Trophoblast cell (in vitro differentiated cells and primary cell): ENCODE results near the gene MS4A10.

Source experiments
- DNase-seq, 2 donors: peaks; one replicate each; pipeline ENCODE4 v3.0.0-alpha.2; 2016
- H2AFZ ChIP-seq: 2 replicates; pipeline ENCODE4 v1.6.1; 2013; ENCODE audit warnings: low read length, moderate library complexity, mild to moderate bottlenecking; ENCODE audit not compliant: insufficient read depth, poor library complexity
- H2AK5ac ChIP-seq: 2 replicates; pipeline ENCODE4 v1.6.1; 2013; ENCODE audit warnings: mild to moderate bottlenecking, low read length
- H2BK120ac ChIP-seq: 2 replicates; pipeline ENCODE4 v1.6.1; 2013; ENCODE audit warnings: low read length, mild to moderate bottlenecking, moderate library complexity; ENCODE audit not compliant: insufficient read depth, poor library complexity
- H2BK12ac ChIP-seq: 2 replicates; pipeline ENCODE4 v1.6.1; 2013; ENCODE audit warnings: mild to moderate bottlenecking, low read length, moderate library complexity
- H2BK5ac ChIP-seq: 2 replicates; pipeline ENCODE4 v1.6.1; 2013; ENCODE audit warnings: low read length, low read depth, moderate library complexity, mild to moderate bottlenecking; ENCODE audit not compliant: poor library complexity
- H3K14ac ChIP-seq: 2 replicates; pipeline ENCODE4 v1.6.1; 2013; ENCODE audit warnings: mild to moderate bottlenecking, low read length
- H3K18ac ChIP-seq: 2 replicates; pipeline ENCODE4 v1.6.1; 2013; ENCODE audit warnings: mild to moderate bottlenecking, low read length
- H3K23ac ChIP-seq: 2 replicates; pipeline ENCODE4 v1.6.1; 2013; ENCODE audit warnings: low read length
- H3K27ac ChIP-seq: 2 replicates; pipeline ENCODE4 v1.5.1; 2013; ENCODE audit warnings: low read depth, mild to moderate bottlenecking, inconsistent platforms, low read length, moderate library complexity
- H3K27me3 ChIP-seq: 2 replicates; pipeline ENCODE4 v1.6.1; 2013; ENCODE audit warnings: inconsistent platforms, mild to moderate bottlenecking, low read length, moderate library complexity; ENCODE audit not compliant: insufficient read depth
- H3K36me3 ChIP-seq, 2 experiments: 1 replicate in 1 of 2; 2 replicates in 1 of 2; pipeline ENCODE4 v1.6.1; 2013; ENCODE audit warnings: low read length in 2 of 2, mild to moderate bottlenecking in 2 of 2, moderate library complexity in 1 of 2; ENCODE audit not compliant: insufficient read depth in 2 of 2, control insufficient read depth in 1 of 2
- H3K4ac ChIP-seq: 2 replicates; pipeline ENCODE4 v1.6.1; 2013; ENCODE audit warnings: low read depth, mild to moderate bottlenecking, low read length, moderate library complexity
- H3K4me1 ChIP-seq, 2 experiments: 1 replicate in 1 of 2; 2 replicates in 1 of 2; pipeline ENCODE4 v1.6.1; 2013; ENCODE audit warnings: low read length in 2 of 2, mild to moderate bottlenecking in 2 of 2, moderate library complexity in 1 of 2; ENCODE audit not compliant: insufficient read depth in 2 of 2, control insufficient read depth in 1 of 2
- H3K4me2 ChIP-seq: 2 replicates; pipeline ENCODE4 v1.6.1; 2013; ENCODE audit warnings: inconsistent platforms, mild to moderate bottlenecking, low read length, moderate library complexity
- H3K4me3 ChIP-seq: 2 replicates; pipeline ENCODE4 v1.5.1; 2013; ENCODE audit warnings: mild to moderate bottlenecking, low read depth, low read length, inconsistent platforms
- H3K79me1 ChIP-seq: one replicate; pipeline ENCODE4 v1.6.1; 2013; ENCODE audit warnings: low read length
- H3K79me2 ChIP-seq: 2 replicates; pipeline ENCODE4 v1.6.1; 2013; ENCODE audit warnings: low read length, mild to moderate bottlenecking; ENCODE audit not compliant: control insufficient read depth, insufficient read depth, poor library complexity
- H3K9ac ChIP-seq: 2 replicates; pipeline ENCODE4 v1.6.1; 2013; ENCODE audit warnings: mild to moderate bottlenecking, low read length
- H3K9me3 ChIP-seq: 2 replicates; pipeline ENCODE4 v1.6.1; 2013; ENCODE audit warnings: low read depth, mild to moderate bottlenecking, control low read depth, inconsistent platforms, low read length; ENCODE audit not compliant: insufficient read depth
- H4K12ac ChIP-seq: 2 replicates; pipeline ENCODE4 v1.6.1; 2013; ENCODE audit warnings: low read depth, mild to moderate bottlenecking, low read length, moderate library complexity
- H4K8ac ChIP-seq: 2 replicates; pipeline ENCODE4 v1.6.1; 2013; ENCODE audit warnings: low read depth, mild to moderate bottlenecking, low read length, moderate library complexity
- H4K91ac ChIP-seq: one replicate; pipeline ENCODE4 v1.6.1; 2013; ENCODE audit warnings: low read depth, mild to moderate bottlenecking, low read length, moderate library complexity
- WGBS: extraction: QIAGEN DNeasy Blood & Tissue Kit; methylation state at CpG from one replicate; pipeline ENCODE4 v1.1.7; 2013; ENCODE audit warnings: missing lambda C conversion rate; ENCODE audit not compliant: insufficient read length, insufficient coverage; ENCODE audit errors: extremely low coverage; 5-methylcytosine and 5-hydroxymethylcytosine counted together

MS4A10 gene

GRCh38 chr11:60809249-60809648 lies 24.1 kb downstream of the MS4A10 start:
- Histone ChIP-seq H4K12ac (no peak overlapping the region), H2AK5ac (no peak overlapping the region), H3K79me1 (no peaks in the 10 kb centered on the region), H2BK120ac (no peak overlapping the region), H3K4ac (no peak overlapping the region), H2AFZ (no peak overlapping the region), H4K91ac (no peak overlapping the region), H3K9ac (no peak overlapping the region), H3K14ac (no peak overlapping the region), H2BK12ac (no peak overlapping the region), H3K79me2 (no peaks in the 10 kb centered on the region), H3K27ac (no peak overlapping the region), H3K4me2 (no peak overlapping the region), H3K27me3 (no peaks in the 10 kb centered on the region), H4K8ac (no peak overlapping the region), H3K18ac (no peak overlapping the region), H3K4me1 (no peaks in the 10 kb centered on the region), H3K9me3 (no peaks in the 10 kb centered on the region), H3K36me3 (no peaks in the 10 kb centered on the region), H3K23ac (no peak overlapping the region), H2BK5ac (no peak overlapping the region), H3K4me3 (no peak overlapping the region)
- WGBS, result no CpG with 5 or more reads among the region's 3 CpGs
- no peak for DNase-seq

GRCh38 chr11:60809691-60810090 lies 24.6 kb downstream of the MS4A10 start:
- Histone ChIP-seq H4K8ac (no peak overlapping the region), H3K79me2 (no peaks in the 10 kb centered on the region), H3K79me1 (no peaks in the 10 kb centered on the region), H3K36me3 (no peaks in the 10 kb centered on the region), H3K4me1 (no peaks in the 10 kb centered on the region), H3K9me3 (no peaks in the 10 kb centered on the region), H3K14ac (no peak overlapping the region), H3K18ac (no peak overlapping the region), H3K4ac (no peak overlapping the region), H2AK5ac (no peak overlapping the region), H3K23ac (no peak overlapping the region), H2BK120ac (no peak overlapping the region), H2AFZ (no peak overlapping the region), H2BK5ac (no peak overlapping the region), H3K4me3 (no peak overlapping the region), H3K27ac (no peak overlapping the region), H4K12ac (no peak overlapping the region), H4K91ac (no peak overlapping the region), H3K27me3 (no peaks in the 10 kb centered on the region), H2BK12ac (no peak overlapping the region), H3K4me2 (no peak overlapping the region), H3K9ac (no peak overlapping the region)
- WGBS, result no CpG with 5 or more reads among the region's 11 CpGs
- no peak for DNase-seq

- Histone ChIP-seq H3K4me1 (no peaks in the 10 kb centered on the region), H3K9ac (no peak overlapping the region), H2AK5ac (no peak overlapping the region), H2BK5ac (no peak overlapping the region), H2BK12ac (no peak overlapping the region), H3K9me3 (no peaks in the 10 kb centered on the region), H3K14ac (no peak overlapping the region), H3K4ac (no peak overlapping the region), H3K79me1 (no peaks in the 10 kb centered on the region), H3K36me3 (no peaks in the 10 kb centered on the region), H3K27ac (no peak overlapping the region), H4K8ac (no peak overlapping the region), H3K4me3 (no peak overlapping the region), H3K18ac (no peak overlapping the region), H3K79me2 (no peaks in the 10 kb centered on the region), H3K4me2 (no peak overlapping the region), H2AFZ (no peak overlapping the region), H3K23ac (no peak overlapping the region), H4K91ac (no peak overlapping the region), H3K27me3 (no peaks in the 10 kb centered on the region), H4K12ac (no peak overlapping the region), H2BK120ac (no peak overlapping the region)
- DNase-seq, result no peak
- no CpG with 5 or more reads among the region's 4 CpGs for WGBS
Observed at GRCh38 chr11:60810151-60810550, 25.0 kb downstream of the MS4A10 start.

- H3K79me2 ChIP-seq, result no peaks in the 10 kb centered on the region
- H3K79me1 ChIP-seq, result no peaks in the 10 kb centered on the region
- no peak overlapping the region for H4K8ac ChIP-seq
- H3K4me3 ChIP-seq, result no peak overlapping the region
- no peaks in the 10 kb centered on the region for H3K36me3 ChIP-seq
- no peak overlapping the region for H3K9ac ChIP-seq
- WGBS, result no CpG with 5 or more reads among the region's 8 CpGs
- no peak overlapping the region for H3K14ac ChIP-seq
- H2BK12ac ChIP-seq, result no peak overlapping the region
- H3K9me3 ChIP-seq, result no peaks in the 10 kb centered on the region
- H2AK5ac ChIP-seq, result no peak overlapping the region
- no peak overlapping the region for H2BK120ac ChIP-seq
- H3K4ac ChIP-seq, result no peak overlapping the region
- H3K4me1 ChIP-seq, result no peaks in the 10 kb centered on the region
- H2AFZ ChIP-seq, result no peak overlapping the region
- no peak overlapping the region for H4K12ac ChIP-seq
- H3K18ac ChIP-seq, result no peak overlapping the region
- no peak for DNase-seq
- H4K91ac ChIP-seq, result no peak overlapping the region
- no peak overlapping the region for H2BK5ac ChIP-seq
- no peaks in the 10 kb centered on the region for H3K27me3 ChIP-seq
- H3K23ac ChIP-seq, result no peak overlapping the region
- no peak overlapping the region for H3K27ac ChIP-seq
- no peak overlapping the region for H3K4me2 ChIP-seq
Observed at GRCh38 chr11:60810569-60810968, 25.4 kb downstream of the MS4A10 start.
